ENCODE measurements around the gene KCNT1. TPM values are rescaled to one million over a fixed set of nuclear protein-coding genes. Genes with fewer than 3 reads are reported as not detected.

Gene KCNT1
- total RNA-seq, 1 experiment from 2014 or later = not detected

- H3K4me2 ChIP-seq = no peak overlapping the region
- no peaks in the 10 kb centered on the region for H3K36me3 ChIP-seq (ENCODE audit: low read depth)
- no peaks in the 10 kb centered on the region for H3F3A ChIP-seq (ENCODE audit: insufficient read depth, low read depth)
- BruUV-seq (replicated peaks) = no TSS peak
- no peaks in the 10 kb centered on the region for H3K9me2 ChIP-seq (ENCODE audit: insufficient read depth)
- 0 out of 2 replicates have a peak, but pooled peaks cover 3% of the 10 kb centered on the region for H4K20me1 ChIP-seq (ENCODE audit: insufficient read depth)
- H3K9me3 ChIP-seq (ENCODE audit: insufficient read depth, low read depth) = no peaks in the 10 kb centered on the region
- POLR2A ChIA-PET (ENCODE audit: unreplicated experiment) = no interaction called here
- H3K27me3 ChIP-seq (ENCODE audit: insufficient read depth, low read depth) = peaks cover 90% of the 10 kb centered on the region
- no peaks in the 10 kb centered on the region for H3K4me1 ChIP-seq (replicated peaks; ENCODE audit: insufficient read depth)
- H3K27ac ChIP-seq = no peak overlapping the region
- no peaks in the 10 kb centered on the region for H3K79me2 ChIP-seq (ENCODE audit: low read depth)
- CTCF ChIA-PET = no interaction called here
- intact Hi-C loops (cut with micrococcal nuclease; ENCODE audit: unreplicated experiment) = no loop called here
- no peak for DNase-seq
- H3K4me3 ChIP-seq = no peak overlapping the region
- TF ChIP-seq EZH2 (IDR thresholded peaks at IDR 0.05; ENCODE audit: low read depth) (no peak), CTCF (conservative IDR thresholded peaks at IDR 0.05) (no peak)
- H2AFZ ChIP-seq = no peak overlapping the region
Observed at GRCh38 chr9:135737840-135738521, 36.0 kb downstream of the KCNT1 start.

DNA sequence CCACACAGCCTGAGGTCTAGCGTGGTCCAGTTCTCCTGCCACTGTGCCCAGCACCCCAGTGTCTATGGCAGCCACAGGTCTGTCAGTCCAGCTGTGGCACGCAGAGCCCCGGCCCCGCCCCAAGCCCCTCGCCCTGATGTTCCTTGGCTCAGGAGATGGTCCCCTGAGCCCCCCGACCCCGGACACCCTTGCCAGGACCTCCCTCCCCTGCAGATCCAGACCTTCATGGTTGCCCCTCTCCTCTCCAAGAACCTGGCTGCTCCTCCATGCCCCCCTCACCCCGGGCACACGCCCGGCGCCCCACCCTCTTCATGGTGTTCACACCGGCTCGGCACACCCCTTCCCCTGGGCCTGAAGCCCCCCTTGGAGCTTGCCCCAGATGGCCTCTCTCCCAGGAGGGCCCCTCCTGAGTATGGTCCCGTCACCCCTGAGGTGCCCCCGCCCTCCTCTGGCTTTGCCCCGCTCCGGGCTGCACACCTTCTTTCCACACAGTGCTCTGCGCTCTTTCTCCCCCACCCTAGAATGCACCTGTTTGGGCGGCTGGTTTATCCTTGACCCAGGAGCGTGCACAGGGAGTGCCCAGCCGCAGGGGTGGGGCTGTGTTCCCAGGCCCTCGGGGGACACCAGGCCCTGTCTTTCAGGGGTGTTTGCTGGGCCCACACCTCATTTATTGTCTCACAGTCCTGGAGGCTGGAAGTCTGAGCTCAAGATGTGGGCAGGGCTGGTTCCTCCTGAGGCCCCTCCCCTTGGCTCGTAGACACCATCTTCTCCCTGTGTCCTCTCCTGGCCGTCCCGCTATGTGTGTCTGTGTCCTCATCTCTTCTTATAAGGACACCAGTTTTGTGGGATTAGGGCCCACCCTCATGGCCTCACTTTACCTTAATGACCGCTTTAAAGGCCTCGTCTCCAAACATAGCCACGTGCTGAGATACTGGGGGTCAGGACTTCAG lies 37.6 kb downstream of the KCNT1 start:
- Histone ChIP-seq H3K4me1 (replicated peaks; ENCODE audit: insufficient read depth) (no peaks in the 10 kb centered on the region), H3K4me3 (no peak overlapping the region), H2AFZ (no peak overlapping the region), H3K9me3 (ENCODE audit: insufficient read depth, low read depth) (no peaks in the 10 kb centered on the region), H4K20me1 (ENCODE audit: insufficient read depth) (peaks cover 3% of the 10 kb centered on the region; the same call in 1 of the 2 replicates), H3K36me3 (ENCODE audit: low read depth) (no peaks in the 10 kb centered on the region), H3F3A (ENCODE audit: insufficient read depth, low read depth) (no peaks in the 10 kb centered on the region), H3K79me2 (ENCODE audit: low read depth) (no peaks in the 10 kb centered on the region), H3K27ac (no peak overlapping the region), H3K9me2 (ENCODE audit: insufficient read depth) (no peaks in the 10 kb centered on the region), H3K4me2 (no peak overlapping the region), H3K27me3 (ENCODE audit: insufficient read depth, low read depth) (peaks cover 94% of the 10 kb centered on the region)
- intact Hi-C loops (cut with micrococcal nuclease; ENCODE audit: unreplicated experiment) = no loop called here
- no peak for TF ChIP-seq EZH2 (IDR thresholded peaks at IDR 0.05; ENCODE audit: low read depth)
- no peak for TF ChIP-seq CTCF (conservative IDR thresholded peaks at IDR 0.05)
- ChIA-PET POLR2A (ENCODE audit: unreplicated experiment) (no interaction called here), CTCF (no interaction called here)
- no TSS peak for BruUV-seq (replicated peaks)
- no peak for DNase-seq

GRCh38 chr9:135741276-135742219 lies 39.6 kb downstream of the KCNT1 start:
- Histone ChIP-seq H3K27me3 (ENCODE audit: insufficient read depth, low read depth) (peaks cover 97% of the 10 kb centered on the region), H3K36me3 (ENCODE audit: low read depth) (no peaks in the 10 kb centered on the region), H3K27ac (no peak overlapping the region), H4K20me1 (ENCODE audit: insufficient read depth) (peaks cover 3% of the 10 kb centered on the region; the same call in 1 of the 2 replicates), H2AFZ (no peak overlapping the region), H3K79me2 (ENCODE audit: low read depth) (no peaks in the 10 kb centered on the region), H3K4me1 (replicated peaks; ENCODE audit: insufficient read depth) (no peaks in the 10 kb centered on the region), H3K4me2 (no peak overlapping the region), H3K9me2 (ENCODE audit: insufficient read depth) (no peaks in the 10 kb centered on the region), H3F3A (ENCODE audit: insufficient read depth, low read depth) (no peaks in the 10 kb centered on the region), H3K4me3 (no peak overlapping the region), H3K9me3 (ENCODE audit: insufficient read depth, low read depth) (no peaks in the 10 kb centered on the region)
- POLR2A ChIA-PET (ENCODE audit: unreplicated experiment) = no interaction called here
- CTCF ChIA-PET = no interaction called here
- DNase-seq = no peak
- intact Hi-C loops (cut with micrococcal nuclease; ENCODE audit: unreplicated experiment) = no loop called here
- BruUV-seq (replicated peaks) = no TSS peak
- TF ChIP-seq CTCF (conservative IDR thresholded peaks at IDR 0.05) (no peak), EZH2 (IDR thresholded peaks at IDR 0.05; ENCODE audit: low read depth) (no peak)
